ENCODE data around the gene SOX6. TPM values are rescaled to one million over a fixed set of nuclear protein-coding genes. Genes with fewer than 3 reads are reported as not detected.
"Not testable (repeated sequence)": the region's sequence is repeated elsewhere in the genome, so short reads cannot be mapped to it uniquely, and the experiment has no call there.

SOX6 gene
- polyA plus RNA-seq, 1 donor from 2014 or later, result 2.2 TPM

DNA sequence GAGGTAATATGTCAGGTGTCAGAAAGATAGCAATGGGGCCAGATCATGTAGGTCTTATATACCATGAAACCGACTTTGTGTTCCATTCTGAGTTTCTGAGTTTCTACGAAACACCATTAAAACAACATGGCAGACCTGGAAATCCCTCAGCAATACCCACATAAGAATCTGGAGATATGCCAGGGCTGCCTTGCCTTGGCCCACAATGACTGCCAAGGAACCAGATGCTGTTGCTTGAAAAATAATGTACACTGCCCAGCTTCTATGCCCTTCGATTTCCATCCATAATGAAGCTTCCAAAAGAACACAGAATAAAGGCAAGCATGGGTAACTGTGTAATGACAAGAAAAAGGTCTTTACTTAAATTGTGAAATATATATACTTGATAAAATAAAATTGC, 277.4 kb downstream of the SOX6 start:
- Histone ChIP-seq H3K79me2 (replicated peaks; ENCODE audit: insufficient read depth, low read length) (no peaks in the 10 kb centered on the region), H3K27ac (ENCODE audit: low read length) (no peak overlapping the region), H4K20me1 (ENCODE audit: insufficient read depth) (no peaks in the 10 kb centered on the region), H3K9me3 (ENCODE audit: low read length) (peaks cover 3% of the 10 kb centered on the region), H2AFZ (ENCODE audit: low read depth, low read length) (no peak overlapping the region), H3K4me2 (ENCODE audit: low read length) (no peak overlapping the region), H3F3A (ENCODE audit: insufficient read depth, low read length, poor library complexity, severe bottlenecking) (no peaks in the 10 kb centered on the region), H3K9ac (ENCODE audit: low read length) (no peak overlapping the region), H3K36me3 (ENCODE audit: insufficient read depth, low read length) (no peaks in the 10 kb centered on the region), H3K27me3 (ENCODE audit: insufficient read depth, low read depth, low read length) (no peaks in the 10 kb centered on the region), H3K9me2 (ENCODE audit: insufficient read depth, low read length) (no peaks in the 10 kb centered on the region), H3K4me3 (ENCODE audit: low read length) (no peak overlapping the region)
- TF ChIP-seq, protein P1, sequence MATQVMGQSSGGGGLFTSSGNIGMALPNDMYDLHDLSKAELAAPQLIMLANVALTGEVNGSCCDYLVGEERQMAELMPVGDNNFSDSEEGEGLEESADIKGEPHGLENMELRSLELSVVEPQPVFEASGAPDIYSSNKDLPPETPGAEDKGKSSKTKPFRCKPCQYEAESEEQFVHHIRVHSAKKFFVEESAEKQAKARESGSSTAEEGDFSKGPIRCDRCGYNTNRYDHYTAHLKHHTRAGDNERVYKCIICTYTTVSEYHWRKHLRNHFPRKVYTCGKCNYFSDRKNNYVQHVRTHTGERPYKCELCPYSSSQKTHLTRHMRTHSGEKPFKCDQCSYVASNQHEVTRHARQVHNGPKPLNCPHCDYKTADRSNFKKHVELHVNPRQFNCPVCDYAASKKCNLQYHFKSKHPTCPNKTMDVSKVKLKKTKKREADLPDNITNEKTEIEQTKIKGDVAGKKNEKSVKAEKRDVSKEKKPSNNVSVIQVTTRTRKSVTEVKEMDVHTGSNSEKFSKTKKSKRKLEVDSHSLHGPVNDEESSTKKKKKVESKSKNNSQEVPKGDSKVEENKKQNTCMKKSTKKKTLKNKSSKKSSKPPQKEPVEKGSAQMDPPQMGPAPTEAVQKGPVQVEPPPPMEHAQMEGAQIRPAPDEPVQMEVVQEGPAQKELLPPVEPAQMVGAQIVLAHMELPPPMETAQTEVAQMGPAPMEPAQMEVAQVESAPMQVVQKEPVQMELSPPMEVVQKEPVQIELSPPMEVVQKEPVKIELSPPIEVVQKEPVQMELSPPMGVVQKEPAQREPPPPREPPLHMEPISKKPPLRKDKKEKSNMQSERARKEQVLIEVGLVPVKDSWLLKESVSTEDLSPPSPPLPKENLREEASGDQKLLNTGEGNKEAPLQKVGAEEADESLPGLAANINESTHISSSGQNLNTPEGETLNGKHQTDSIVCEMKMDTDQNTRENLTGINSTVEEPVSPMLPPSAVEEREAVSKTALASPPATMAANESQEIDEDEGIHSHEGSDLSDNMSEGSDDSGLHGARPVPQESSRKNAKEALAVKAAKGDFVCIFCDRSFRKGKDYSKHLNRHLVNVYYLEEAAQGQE (IDR thresholded peaks at IDR 0.05; ENCODE audit: borderline replicate concordance), result no peak
- TF ChIP-seq EZH2 (IDR thresholded peaks at IDR 0.05; ENCODE audit: borderline replicate concordance, insufficient read depth, low read length, poor library complexity, severe bottlenecking) (no peak), TAF1 (IDR thresholded peaks at IDR 0.05; ENCODE audit: low read depth) (no peak), EP300 (conservative IDR thresholded peaks at IDR 0.05; ENCODE audit: poor library complexity, severe bottlenecking) (no peak), POLR2AphosphoS5 (IDR thresholded peaks at IDR 0.05) (no peak), RAD21 (conservative IDR thresholded peaks at IDR 0.05) (no peak), MXI1 (conservative IDR thresholded peaks at IDR 0.05; ENCODE audit: poor library complexity, severe bottlenecking) (no peak), SMC3 (conservative IDR thresholded peaks at IDR 0.05; ENCODE audit: poor library complexity) (no peak)
- TF ChIP-seq, protein P2, sequence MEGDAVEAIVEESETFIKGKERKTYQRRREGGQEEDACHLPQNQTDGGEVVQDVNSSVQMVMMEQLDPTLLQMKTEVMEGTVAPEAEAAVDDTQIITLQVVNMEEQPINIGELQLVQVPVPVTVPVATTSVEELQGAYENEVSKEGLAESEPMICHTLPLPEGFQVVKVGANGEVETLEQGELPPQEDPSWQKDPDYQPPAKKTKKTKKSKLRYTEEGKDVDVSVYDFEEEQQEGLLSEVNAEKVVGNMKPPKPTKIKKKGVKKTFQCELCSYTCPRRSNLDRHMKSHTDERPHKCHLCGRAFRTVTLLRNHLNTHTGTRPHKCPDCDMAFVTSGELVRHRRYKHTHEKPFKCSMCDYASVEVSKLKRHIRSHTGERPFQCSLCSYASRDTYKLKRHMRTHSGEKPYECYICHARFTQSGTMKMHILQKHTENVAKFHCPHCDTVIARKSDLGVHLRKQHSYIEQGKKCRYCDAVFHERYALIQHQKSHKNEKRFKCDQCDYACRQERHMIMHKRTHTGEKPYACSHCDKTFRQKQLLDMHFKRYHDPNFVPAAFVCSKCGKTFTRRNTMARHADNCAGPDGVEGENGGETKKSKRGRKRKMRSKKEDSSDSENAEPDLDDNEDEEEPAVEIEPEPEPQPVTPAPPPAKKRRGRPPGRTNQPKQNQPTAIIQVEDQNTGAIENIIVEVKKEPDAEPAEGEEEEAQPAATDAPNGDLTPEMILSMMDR (IDR thresholded peaks at IDR 0.05; ENCODE audit: poor library complexity, severe bottlenecking), result no peak

DNA sequence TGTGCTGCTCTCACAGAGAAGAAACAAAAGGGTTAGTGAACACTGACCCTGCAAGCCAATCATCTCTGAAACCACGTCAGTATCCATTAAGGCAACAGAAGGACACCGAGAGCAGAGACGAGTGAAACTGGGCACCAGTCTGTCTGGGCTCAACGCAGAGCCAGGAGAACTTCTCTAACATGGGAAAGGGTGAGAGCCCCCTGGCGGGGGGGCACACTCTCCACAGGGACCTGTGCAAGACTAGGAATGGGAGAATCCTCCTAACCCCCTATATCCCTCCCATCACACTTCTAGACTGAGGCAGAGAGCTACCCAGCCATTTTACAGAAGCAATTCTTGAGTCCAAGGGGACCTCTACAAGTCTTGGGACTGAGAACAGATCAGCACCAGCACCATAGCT, 285.8 kb downstream of the SOX6 start:
- Histone ChIP-seq H3K9me2 (ENCODE audit: insufficient read depth, low read length) (no peaks in the 10 kb centered on the region), H3K79me2 (replicated peaks; ENCODE audit: insufficient read depth, low read length) (no peaks in the 10 kb centered on the region), H2AFZ (ENCODE audit: low read depth, low read length) (no peak overlapping the region), H3K4me3 (ENCODE audit: low read length) (no peak overlapping the region), H4K20me1 (ENCODE audit: insufficient read depth) (no peaks in the 10 kb centered on the region), H3K27ac (ENCODE audit: low read length) (no peak overlapping the region), H3K4me2 (ENCODE audit: low read length) (no peak overlapping the region), H3K9ac (ENCODE audit: low read length) (no peak overlapping the region), H3K36me3 (ENCODE audit: insufficient read depth, low read length) (no peaks in the 10 kb centered on the region), H3F3A (ENCODE audit: insufficient read depth, low read length, poor library complexity, severe bottlenecking) (no peaks in the 10 kb centered on the region), H3K9me3 (ENCODE audit: low read length) (peaks cover 3% of the 10 kb centered on the region), H3K27me3 (ENCODE audit: insufficient read depth, low read depth, low read length) (no peaks in the 10 kb centered on the region)
- TF ChIP-seq, protein P1 (IDR thresholded peaks at IDR 0.05; ENCODE audit: borderline replicate concordance), result no peak
- no peak for TF ChIP-seq RAD21 (conservative IDR thresholded peaks at IDR 0.05)
- TF ChIP-seq, protein P2 (IDR thresholded peaks at IDR 0.05; ENCODE audit: poor library complexity, severe bottlenecking), result no peak

DNA sequence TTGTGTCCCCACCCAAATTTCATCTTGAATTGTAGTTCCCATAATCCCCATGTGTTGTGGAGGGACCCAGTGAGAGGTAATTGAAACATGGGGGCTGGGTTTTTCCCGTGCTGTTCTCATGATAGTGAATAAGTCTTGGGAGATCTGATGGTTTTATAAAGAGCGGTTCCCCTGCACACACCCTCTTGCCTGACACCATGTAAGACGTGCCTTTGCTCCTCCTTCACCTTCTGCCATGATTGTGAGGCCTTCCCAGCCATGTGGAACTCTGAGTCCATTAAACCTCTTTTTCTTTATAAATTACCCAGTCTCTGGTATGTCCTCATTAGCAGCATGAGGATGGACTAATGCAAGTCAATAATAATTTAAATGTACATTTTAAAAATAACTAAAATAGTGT, 289.1 kb downstream of the SOX6 start:
- H3K79me2 ChIP-seq (replicated peaks; ENCODE audit: insufficient read depth, low read length); H4K20me1 ChIP-seq (ENCODE audit: insufficient read depth); H3K4me2 ChIP-seq (ENCODE audit: low read length); H3K36me3 ChIP-seq (ENCODE audit: insufficient read depth, low read length); H3K27ac ChIP-seq (ENCODE audit: low read length); H3K4me3 ChIP-seq (ENCODE audit: low read length); H3K9me2 ChIP-seq (ENCODE audit: insufficient read depth, low read length); H3F3A ChIP-seq (ENCODE audit: insufficient read depth, low read length, poor library complexity, severe bottlenecking); H3K9me3 ChIP-seq (ENCODE audit: low read length); H3K27me3 ChIP-seq (ENCODE audit: insufficient read depth, low read depth, low read length); H3K9ac ChIP-seq (ENCODE audit: low read length); H2AFZ ChIP-seq (ENCODE audit: low read depth, low read length): not testable (repeated sequence)
